H1 (cell line): ENCODE results near the gene GTF3C2. TPM values are rescaled to one million over a fixed set of nuclear protein-coding genes. Genes with fewer than 3 reads are reported as not detected.

ENCODE experiments used
- CTCF ChIA-PET: fragments of 300-600 bp; sonication (Branson Sonifier 250); formaldehyde crosslinking; loops from one replicate; lab custom pipeline; 2021; ENCODE audit not compliant: partially characterized antibody; lab: Charles Lee
- POLR2A ChIA-PET: fragments of 300-600 bp; sonication (Branson Sonifier 250); formaldehyde crosslinking; loops from one replicate; lab custom pipeline; 2021; ENCODE audit warnings: inconsistent platforms; ENCODE audit not compliant: partially characterized antibody; lab: Charles Lee
- DNase-seq, 2 experiments: peaks; one replicate each; pipeline versions ENCODE4 v3.0.0 to v3.0.0-alpha.2; 2010 to 2022; ENCODE audit warnings: low spot score in 2 of 2, low read depth in 1 of 2, mixed read lengths in 1 of 2
- FAIRE-seq: peaks from 2 replicates; lab custom pipeline; 2011; peaks lifted over from hg19 to GRCh38; lab: Jason Lieb, UNC
- H2AFZ ChIP-seq: 2 replicates; pipeline ENCODE4 v1.8.1; 2012; ENCODE audit warnings: low read length, inconsistent platforms
- H2AK5ac ChIP-seq: 2 replicates; pipeline ENCODE4 v1.6.1; 2013; ENCODE audit warnings: low read depth, low read length
- H2BK120ac ChIP-seq: replicated peaks from 2 replicates; pipeline ENCODE3; 2013; ENCODE audit warnings: low read depth, low read length, inconsistent platforms
- H2BK12ac ChIP-seq: 2 replicates; pipeline ENCODE4 v1.6.1; 2013; ENCODE audit warnings: low read depth, low read length
- H2BK15ac ChIP-seq: 2 replicates; pipeline ENCODE4 v1.6.1; 2013; ENCODE audit warnings: low read length
- H2BK20ac ChIP-seq: 2 replicates; pipeline ENCODE4 v1.6.1; 2013; ENCODE audit warnings: low read length
- H2BK5ac ChIP-seq: 2 replicates; pipeline ENCODE4 v1.6.1; 2013; ENCODE audit warnings: low read depth, low read length
- H3K14ac ChIP-seq: 2 replicates; pipeline ENCODE4 v1.6.1; 2013; ENCODE audit warnings: inconsistent platforms; ENCODE audit not compliant: insufficient read length
- H3K18ac ChIP-seq: 2 replicates; pipeline ENCODE4 v1.6.1; 2013; ENCODE audit warnings: low read length; ENCODE audit errors: extremely low read depth
- H3K23ac ChIP-seq: 2 replicates; pipeline ENCODE4 v1.6.1; 2013; ENCODE audit warnings: inconsistent platforms; ENCODE audit not compliant: insufficient read length
- H3K23me2 ChIP-seq: 2 replicates; pipeline ENCODE4 v1.6.1; 2013; ENCODE audit warnings: low read depth, low read length
- H3K27ac ChIP-seq: 2 replicates; pipeline ENCODE4 v1.6.1; 2011; ENCODE audit warnings: low read depth, low read length, inconsistent platforms
- H3K27me3 ChIP-seq, 4 experiments: replicated peaks in 1 of 4; 1 replicate in 1 of 4; 2 replicates in 3 of 4; pipeline versions ENCODE4 v1.6.1 to v1.8.1; 2011 to 2013; ENCODE audit warnings: low read length in 3 of 4, mild to moderate bottlenecking in 3 of 4, inconsistent platforms in 2 of 4, mixed read lengths in 2 of 4, moderate library complexity in 1 of 4; ENCODE audit not compliant: control insufficient read depth in 3 of 4, insufficient read depth in 3 of 4; ENCODE audit errors: extremely low read depth in 1 of 4
- H3K36me3 ChIP-seq, 4 experiments: 2 replicates each; pipeline versions ENCODE4 v1.6.1 to v1.8.1; 2011 to 2013; ENCODE audit warnings: mild to moderate bottlenecking in 4 of 4, low read length in 3 of 4, moderate library complexity in 2 of 4, control low read depth in 1 of 4, inconsistent platforms in 1 of 4; ENCODE audit not compliant: insufficient read depth in 4 of 4, control insufficient read depth in 2 of 4
- H3K4ac ChIP-seq: replicated peaks from 2 replicates; pipeline ENCODE3; 2013; ENCODE audit warnings: low read length, low read depth, mixed read lengths, inconsistent platforms; ENCODE audit not compliant: insufficient read length
- H3K4me1 ChIP-seq, 4 experiments: replicated peaks in 1 of 4; 1 replicate in 1 of 4; 2 replicates in 3 of 4; pipeline versions ENCODE4 v1.6.1 to v1.8.1; 2011 to 2013; ENCODE audit warnings: low read length in 3 of 4, inconsistent platforms in 2 of 4, mixed read lengths in 1 of 4; ENCODE audit not compliant: insufficient read depth in 4 of 4, control insufficient read depth in 3 of 4
- H3K4me2 ChIP-seq, 2 experiments: 2 replicates each; pipeline versions ENCODE4 v1.6.1 to v1.8.1; 2011 to 2013; ENCODE audit warnings: low read depth in 2 of 2, low read length in 2 of 2, control low read depth in 1 of 2, inconsistent platforms in 1 of 2, mild to moderate bottlenecking in 1 of 2; ENCODE audit not compliant: insufficient read depth in 1 of 2
- H3K4me3 ChIP-seq, 4 experiments: fragments of 200-600, 300-600 bp in 1 of 4; sonication (generic), shearing (Covaris generic), sonication (Bioruptor Twin) in 1 of 4; 2 replicates each; pipeline versions ENCODE4 v1.5.1 to v1.8.1; 2011 to 2016; ENCODE audit warnings: low read length in 4 of 4, low read depth in 3 of 4, control low read depth in 2 of 4, inconsistent platforms in 2 of 4, mild to moderate bottlenecking in 2 of 4, mixed read lengths in 1 of 4, moderate library complexity in 1 of 4; ENCODE audit not compliant: insufficient read depth in 2 of 4; ENCODE audit errors: extremely low read depth in 1 of 4
- H3K56ac ChIP-seq: replicated peaks from 2 replicates; pipeline ENCODE3; 2013; ENCODE audit warnings: low read depth, mild to moderate bottlenecking, mixed read lengths, low read length, inconsistent platforms; ENCODE audit not compliant: insufficient read length
- H3K79me1 ChIP-seq: 2 replicates; pipeline ENCODE4 v1.6.1; 2013; ENCODE audit warnings: low read depth, low read length, control low read depth
- H3K79me2 ChIP-seq, 2 experiments: 2 replicates each; pipeline versions ENCODE4 v1.6.1 to v1.8.1; 2012 to 2013; ENCODE audit warnings: low read length in 2 of 2, mild to moderate bottlenecking in 2 of 2, inconsistent platforms in 1 of 2; ENCODE audit not compliant: insufficient read depth in 2 of 2, control insufficient read depth in 1 of 2
- H3K9ac ChIP-seq, 4 experiments: replicated peaks in 1 of 4; 1 replicate in 1 of 4; 2 replicates in 3 of 4; pipeline versions ENCODE4 v1.6.1 to v1.8.1; 2011 to 2013; ENCODE audit warnings: low read depth in 3 of 4, low read length in 3 of 4, control low read depth in 2 of 4, mild to moderate bottlenecking in 2 of 4, moderate library complexity in 2 of 4, inconsistent platforms in 1 of 4; ENCODE audit errors: extremely low read depth in 1 of 4
- H3K9me3 ChIP-seq, 2 experiments: 2 replicates each; pipeline versions ENCODE4 v1.6.1 to v1.8.1; 2012 to 2013; ENCODE audit warnings: mild to moderate bottlenecking in 2 of 2, moderate library complexity in 2 of 2, control low read depth in 1 of 2, inconsistent platforms in 1 of 2, low read depth in 1 of 2, low read length in 1 of 2, mixed read lengths in 1 of 2; ENCODE audit not compliant: insufficient read depth in 2 of 2
- H4K20me1 ChIP-seq, 2 experiments: replicated peaks in 1 of 2; 2 replicates each; pipeline versions ENCODE3 to v1.8.1; 2011 to 2013; ENCODE audit warnings: inconsistent platforms in 2 of 2, low read length in 2 of 2, mild to moderate bottlenecking in 1 of 2; ENCODE audit not compliant: insufficient read depth in 2 of 2, control insufficient read depth in 1 of 2
- H4K5ac ChIP-seq: 2 replicates; pipeline ENCODE4 v1.6.1; 2013; ENCODE audit warnings: low read length, low read depth, mixed read lengths, inconsistent platforms; ENCODE audit not compliant: insufficient read length
- H4K8ac ChIP-seq: 2 replicates; pipeline ENCODE4 v1.8.0; 2013; ENCODE audit warnings: mild to moderate bottlenecking, moderate library complexity, low read length, inconsistent platforms; ENCODE audit not compliant: insufficient read depth; ENCODE audit errors: extremely low read depth
- H4K91ac ChIP-seq: replicated peaks from 2 replicates; pipeline ENCODE3; 2013; ENCODE audit warnings: low read length, mixed read lengths, inconsistent platforms; ENCODE audit not compliant: insufficient read length
- RAD21 ChIP-seq, 2 experiments: IDR thresholded peaks in 1 of 2; conservative IDR thresholded peaks in 1 of 2; 2 replicates each; pipeline ENCODE4 v1.6.1; 2011; ENCODE audit warnings: low read depth in 2 of 2, low read length in 2 of 2, improper control_type of control experiment in 1 of 2, inconsistent platforms in 1 of 2, mild to moderate bottlenecking in 1 of 2, moderate library complexity in 1 of 2
- SIN3A ChIP-seq, 2 experiments: IDR thresholded peaks in 1 of 2; conservative IDR thresholded peaks in 1 of 2; 2 replicates each; pipeline ENCODE4 v1.6.1; 2011 to 2012; ENCODE audit warnings: low read length in 2 of 2, improper control_type of control experiment in 1 of 2, low read depth in 1 of 2, mild to moderate bottlenecking in 1 of 2
- WGBS, 2 experiments: shearing (Covaris generic) in 1 of 2; methylation state at CpG; one replicate each; pipeline versions ENCODE4 v1.1.6 to v1.1.7; 2013 to 2015; ENCODE audit warnings: low lambda C conversion rate in 2 of 2, mixed read lengths in 2 of 2, inconsistent platforms in 1 of 2, low coverage in 1 of 2, missing lambda C conversion rate in 1 of 2; ENCODE audit not compliant: insufficient replicate concordance in 2 of 2, insufficient coverage in 1 of 2, insufficient read length in 1 of 2; ENCODE audit errors: extremely low coverage in 1 of 2, missing lambda C conversion rate in 1 of 2; 5-methylcytosine and 5-hydroxymethylcytosine counted together
- polyA plus RNA-seq, 7 experiments: library from polyadenylated mRNA; depleted of rRNA in 3 of 7; stranded (reverse) in 5 of 7; unstranded in 2 of 7; fragments of >200 nt in 5 of 7; fragments of 200-250 nt in 2 of 7; gene quantifications; 1 replicate in 5 of 7; 2 replicates in 1 of 7; 4 replicates in 1 of 7; pipeline versions ENCODE4 v1.2.1 to v1.2.3, GENCODE V29; 2011 to 2013; ENCODE audit warnings: missing spikeins in 2 of 7, mixed read lengths in 2 of 7
- total RNA-seq: library from RNA; stranded (reverse); fragmentation: NEBNext Ultra II Directional; extraction: Animal tissue kit (Norgen Biotek cat#: 25700); gene quantifications from 2 replicates; pipeline ENCODE4 v1.2.1, GENCODE V29; 2021
- TF ChIP-seq, protein P1 (sequence below): IDR thresholded peaks from 2 replicates; pipeline ENCODE4 v1.6.1; 2012; ENCODE audit warnings: low read length, inconsistent platforms
- TF ChIP-seq, protein P2 (sequence below), 3 experiments: IDR thresholded peaks; 1 replicate in 2 of 3; 2 replicates in 1 of 3; pipeline versions ENCODE4 v1.5.1 to v1.6.1; 2011; ENCODE audit warnings: low read length in 3 of 3, mild to moderate bottlenecking in 3 of 3, inconsistent platforms in 2 of 3, low read depth in 1 of 3, moderate library complexity in 1 of 3; ENCODE audit not compliant: insufficient read depth in 1 of 3; ENCODE audit errors: control extremely low read depth in 1 of 3

Gene GTF3C2
- total and polyA plus RNA-seq, 2 of the 8 experiments (the other 6 are each of a cell fraction or from before 2014, with no cell fraction given), result 118 to 127 TPM

DNA sequence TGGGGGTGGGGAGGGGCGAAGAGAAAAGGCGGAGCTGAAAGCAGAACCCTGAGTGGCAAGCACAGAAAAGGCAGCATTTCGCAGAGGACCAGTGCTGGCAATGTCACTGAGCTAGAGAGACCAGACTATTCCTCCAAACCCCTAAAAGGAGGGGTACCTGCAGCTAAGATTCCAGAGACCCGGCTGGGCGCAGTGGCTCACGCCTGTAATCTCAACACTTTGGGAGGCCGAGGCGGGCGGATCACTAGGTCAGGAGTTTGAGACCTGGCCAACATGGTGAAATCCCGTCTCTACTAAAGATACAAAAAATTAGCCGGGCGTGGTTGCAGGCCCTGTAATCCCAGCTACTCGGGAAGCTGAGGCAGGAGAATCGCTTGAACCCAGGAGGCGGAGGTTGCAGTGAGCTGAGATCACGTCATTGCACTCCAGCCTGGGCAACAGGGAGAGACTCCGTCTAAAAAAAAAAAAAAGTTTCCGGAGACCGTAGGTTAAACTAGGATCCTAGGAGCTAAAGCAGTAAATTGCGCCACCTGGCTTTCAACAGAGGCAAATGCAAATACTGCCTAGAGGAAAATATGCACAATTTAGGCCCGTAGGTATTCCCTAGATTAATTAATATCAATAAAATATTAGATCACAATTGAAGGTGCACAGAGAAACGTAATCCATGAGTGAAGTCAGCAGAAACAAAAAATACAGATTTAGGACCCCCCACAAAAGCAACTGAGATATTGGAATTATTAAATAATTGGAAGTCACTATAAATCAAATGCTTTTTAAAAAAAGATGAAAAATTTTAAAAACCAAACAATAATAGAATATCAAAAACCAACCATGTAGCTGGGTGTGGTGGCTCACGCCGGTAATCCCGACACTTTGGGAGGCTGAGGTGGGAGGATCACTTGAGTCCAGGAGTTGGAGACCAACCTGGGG is 53.2 kb downstream of the GTF3C2 start:
- peaks cover 0 to 26% (median 13%) of the 10 kb centered on the region in 4 experiments; a peak in 5 of 7 replicates for H3K4me1 ChIP-seq
- no peak overlapping the region for H3K56ac ChIP-seq
- no peak overlapping the region for H2AK5ac ChIP-seq
- no peak overlapping the region for H2BK20ac ChIP-seq
- ChIA-PET CTCF (interaction anchor here (0.6 to 12.3 kb wide), 42 partner anchors 9 to 1578 kb away, joined by 3 to 413 read pairs (median 4); partner anchors contain the start of genes DNAJC5G, GTF3C2, MPV17 and SLC30A3), POLR2A (interaction anchor here (0.6 to 4.3 kb wide), 16 partner anchors 9 to 333 kb away, joined by 3 to 38 read pairs (median 4); partner anchors contain the start of genes MAPRE3 and MPV17)
- DNase-seq (peak in 1 of 2 experiments; percentile 64), FAIRE-seq (no peak)
- H3K4me2 ChIP-seq, result peak overlapping the region in 1 of 2 experiments; percentile 44; a peak in 1 of 4 replicates
- no peak overlapping the region for H2BK12ac ChIP-seq
- H4K20me1 ChIP-seq, result peaks cover 4 to 5% of the 10 kb centered on the region in 2 experiments
- H3K23ac ChIP-seq, result no peak overlapping the region
- H3K4ac ChIP-seq, result no peak overlapping the region
- no peak overlapping the region for H4K5ac ChIP-seq
- H3K23me2 ChIP-seq, result peaks cover 8% of the 10 kb centered on the region; the same call in 1 of the 2 replicates
- H2BK15ac ChIP-seq, result no peak overlapping the region
- no peaks in the 10 kb centered on the region for H3K79me2 ChIP-seq
- peaks cover 29 to 34% (median 32%) of the 10 kb centered on the region in 4 experiments for H3K27me3 ChIP-seq
- no peaks in the 10 kb centered on the region for H3K79me1 ChIP-seq
- no peaks in the 10 kb centered on the region for H3K36me3 ChIP-seq
- H3K18ac ChIP-seq, result peak overlapping the region; percentile 5; the same call in 1 of the 2 replicates
- 45% methylated on average over 25 of the region's 25 CpGs; no CpG with 5 or more reads in 1 of the 2 experiments for WGBS, 2 experiments
- peak overlapping the region in 1 of 4 experiments; percentile 14; a peak in 1 of 8 replicates for H3K4me3 ChIP-seq
- H3K14ac ChIP-seq, result no peak overlapping the region
- no peak overlapping the region for H4K91ac ChIP-seq
- no peak overlapping the region for H2BK5ac ChIP-seq
- no peak overlapping the region for H2BK120ac ChIP-seq
- H3K27ac ChIP-seq, result no peak overlapping the region
- no peak overlapping the region for H3K9ac ChIP-seq
- no peak overlapping the region; the same call in 1 of the 2 replicates for H2AFZ ChIP-seq
- no peak overlapping the region for H4K8ac ChIP-seq
- H3K9me3 ChIP-seq, result no peaks in the 10 kb centered on the region; a peak in 1 of 4 replicates
- TF ChIP-seq, protein P1, sequence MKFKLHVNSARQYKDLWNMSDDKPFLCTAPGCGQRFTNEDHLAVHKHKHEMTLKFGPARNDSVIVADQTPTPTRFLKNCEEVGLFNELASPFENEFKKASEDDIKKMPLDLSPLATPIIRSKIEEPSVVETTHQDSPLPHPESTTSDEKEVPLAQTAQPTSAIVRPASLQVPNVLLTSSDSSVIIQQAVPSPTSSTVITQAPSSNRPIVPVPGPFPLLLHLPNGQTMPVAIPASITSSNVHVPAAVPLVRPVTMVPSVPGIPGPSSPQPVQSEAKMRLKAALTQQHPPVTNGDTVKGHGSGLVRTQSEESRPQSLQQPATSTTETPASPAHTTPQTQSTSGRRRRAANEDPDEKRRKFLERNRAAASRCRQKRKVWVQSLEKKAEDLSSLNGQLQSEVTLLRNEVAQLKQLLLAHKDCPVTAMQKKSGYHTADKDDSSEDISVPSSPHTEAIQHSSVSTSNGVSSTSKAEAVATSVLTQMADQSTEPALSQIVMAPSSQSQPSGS, result 0 out of 2 replicates have a peak, but pooled peaks have one; percentile 68
- TF ChIP-seq, protein P2, sequence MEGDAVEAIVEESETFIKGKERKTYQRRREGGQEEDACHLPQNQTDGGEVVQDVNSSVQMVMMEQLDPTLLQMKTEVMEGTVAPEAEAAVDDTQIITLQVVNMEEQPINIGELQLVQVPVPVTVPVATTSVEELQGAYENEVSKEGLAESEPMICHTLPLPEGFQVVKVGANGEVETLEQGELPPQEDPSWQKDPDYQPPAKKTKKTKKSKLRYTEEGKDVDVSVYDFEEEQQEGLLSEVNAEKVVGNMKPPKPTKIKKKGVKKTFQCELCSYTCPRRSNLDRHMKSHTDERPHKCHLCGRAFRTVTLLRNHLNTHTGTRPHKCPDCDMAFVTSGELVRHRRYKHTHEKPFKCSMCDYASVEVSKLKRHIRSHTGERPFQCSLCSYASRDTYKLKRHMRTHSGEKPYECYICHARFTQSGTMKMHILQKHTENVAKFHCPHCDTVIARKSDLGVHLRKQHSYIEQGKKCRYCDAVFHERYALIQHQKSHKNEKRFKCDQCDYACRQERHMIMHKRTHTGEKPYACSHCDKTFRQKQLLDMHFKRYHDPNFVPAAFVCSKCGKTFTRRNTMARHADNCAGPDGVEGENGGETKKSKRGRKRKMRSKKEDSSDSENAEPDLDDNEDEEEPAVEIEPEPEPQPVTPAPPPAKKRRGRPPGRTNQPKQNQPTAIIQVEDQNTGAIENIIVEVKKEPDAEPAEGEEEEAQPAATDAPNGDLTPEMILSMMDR (IDR thresholded peaks at IDR 0.05; ENCODE audit: control extremely low read depth in 1 of 3, insufficient read depth in 1 of 3, low read depth in 1 of 3, low read length in 3 of 3), result peak in 2 of 3 experiments; percentile 74 to 81; a peak in 3 of 4 replicates
- TF ChIP-seq SIN3A (conservative IDR thresholded peaks at IDR 0.05 in 1 of 2, IDR thresholded peaks at IDR 0.05 in 1 of 2; ENCODE audit: low read depth in 1 of 2, low read length in 2 of 2) (no peak), RAD21 (IDR thresholded peaks at IDR 0.05 in 1 of 2, conservative IDR thresholded peaks at IDR 0.05 in 1 of 2; ENCODE audit: low read depth in 2 of 2, low read length in 2 of 2) (peak; percentile 63 to 70)
- TF ChIP-seq, all 59 proteins: peak for 3
